ENCODE measurements around the gene BACH2. TPM values are rescaled to one million over a fixed set of nuclear protein-coding genes. Genes with fewer than 3 reads are reported as not detected.
"Not testable (repeated sequence)": the region's sequence is repeated elsewhere in the genome, so short reads cannot be mapped to it uniquely, and the experiment has no call there.

Gene BACH2
- total RNA-seq, 1 experiment from 2014 or later = 0.15 TPM

DNA sequence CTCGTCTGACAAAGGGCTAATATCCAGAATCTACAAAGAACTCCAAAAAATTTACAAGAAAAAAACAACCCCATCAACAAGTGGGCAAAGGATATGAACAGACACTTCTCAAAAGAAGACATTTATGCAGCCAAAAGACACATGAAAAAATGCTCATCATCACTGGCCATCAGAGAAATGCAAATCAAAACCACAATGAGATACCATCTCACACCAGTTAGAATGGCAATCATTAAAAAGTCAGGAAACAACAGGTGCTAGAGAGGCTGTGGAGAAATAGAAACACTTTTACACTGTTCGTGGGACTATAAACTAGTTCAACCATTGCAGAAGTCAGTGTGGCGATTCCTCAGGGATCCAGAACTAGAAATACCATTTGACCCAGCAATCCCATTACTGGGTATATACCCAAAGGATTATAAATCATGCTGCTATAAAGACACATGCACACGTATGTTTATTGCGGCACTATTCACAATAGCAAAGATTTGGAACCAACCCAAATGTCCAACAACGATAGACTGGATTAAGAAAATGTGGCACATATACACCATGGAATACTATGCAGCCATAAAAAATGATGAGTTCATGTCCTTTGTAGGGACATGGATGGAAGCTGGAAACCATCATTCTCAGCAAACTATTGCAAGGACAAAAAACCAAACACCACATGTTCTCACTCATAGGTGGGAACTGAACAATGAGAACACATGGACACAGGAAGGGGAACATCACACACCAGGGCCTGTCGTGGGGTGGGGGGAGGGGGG, 130.3 kb downstream of the BACH2 start:
- not testable (repeated sequence) for DNase-seq (ENCODE audit: extremely low read depth, low read depth)

DNA sequence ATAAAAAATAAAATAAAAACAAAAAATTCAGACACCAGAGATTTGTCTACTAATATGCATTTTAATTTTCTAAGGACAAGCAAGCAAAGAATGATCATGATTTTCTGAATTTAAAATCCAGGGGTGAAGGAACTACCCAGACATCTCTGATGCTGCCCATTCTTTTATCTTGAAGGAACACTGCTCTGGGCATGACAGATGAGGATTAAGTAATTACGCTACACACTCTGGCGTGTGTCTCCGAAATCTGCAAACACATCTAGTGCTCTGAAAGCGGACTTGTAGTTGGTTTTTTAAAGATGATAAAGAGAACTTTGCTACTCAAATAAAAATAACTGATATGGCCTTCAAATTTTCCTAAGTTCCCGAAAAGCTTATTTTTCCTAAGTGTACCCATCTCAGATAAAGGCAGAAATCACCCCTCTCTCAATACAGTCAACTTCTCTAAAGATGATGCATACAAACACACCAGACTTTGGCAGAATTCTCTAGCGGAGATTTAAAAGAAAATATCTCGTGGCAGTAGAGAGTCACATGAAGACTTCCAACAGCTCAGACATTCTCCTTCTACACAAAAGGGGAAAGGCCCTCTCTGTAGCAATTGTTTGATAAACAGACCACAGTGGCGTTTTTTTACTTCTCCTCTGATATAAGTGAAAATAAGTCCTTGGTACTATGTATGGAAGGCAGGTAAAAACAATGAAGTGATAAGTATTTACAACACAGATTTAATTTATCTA, 133.8 kb downstream of the BACH2 start:
- DNase-seq (ENCODE audit: extremely low read depth, low read depth) = no peak

DNA sequence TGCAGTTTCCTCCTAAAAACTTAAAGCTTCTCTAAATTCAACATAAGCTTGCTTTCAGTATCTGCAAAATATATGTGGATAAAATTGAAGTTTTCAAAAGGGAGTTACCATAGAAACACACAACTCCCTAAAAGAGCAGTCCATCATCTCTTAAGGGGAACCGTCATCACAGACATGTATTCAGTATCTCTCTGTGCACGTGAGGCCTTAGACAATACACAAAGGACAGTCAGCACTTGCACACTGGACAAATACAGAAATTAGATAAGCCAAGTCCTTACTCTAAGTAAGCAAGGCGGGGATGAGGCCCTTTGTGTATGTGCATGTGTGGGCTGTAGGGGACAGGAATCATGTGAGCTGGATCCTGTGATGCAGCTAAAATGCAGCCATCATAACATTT, 136.6 kb downstream of the BACH2 start:
- no peak for DNase-seq (ENCODE audit: extremely low read depth, low read depth)

DNA sequence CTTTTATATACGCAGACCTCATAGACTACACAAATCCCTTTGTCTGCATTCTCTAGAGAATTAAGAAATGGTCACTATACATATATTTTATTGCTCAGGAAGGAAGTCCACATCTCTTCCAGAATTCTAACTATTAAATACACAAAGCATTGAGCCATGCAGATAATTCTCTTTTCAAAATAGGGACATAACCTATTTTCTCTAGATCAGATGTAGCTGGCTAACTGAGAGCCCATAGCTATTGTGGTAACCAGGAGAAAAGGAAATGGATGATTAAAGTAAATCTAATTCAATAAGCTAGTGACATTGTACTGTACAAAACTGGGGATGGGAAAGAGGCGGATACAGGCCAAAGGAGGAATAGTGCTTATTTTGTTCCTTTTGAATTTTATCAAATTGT, 137.2 kb downstream of the BACH2 start:
- no peak for DNase-seq (ENCODE audit: extremely low read depth, low read depth)

DNA sequence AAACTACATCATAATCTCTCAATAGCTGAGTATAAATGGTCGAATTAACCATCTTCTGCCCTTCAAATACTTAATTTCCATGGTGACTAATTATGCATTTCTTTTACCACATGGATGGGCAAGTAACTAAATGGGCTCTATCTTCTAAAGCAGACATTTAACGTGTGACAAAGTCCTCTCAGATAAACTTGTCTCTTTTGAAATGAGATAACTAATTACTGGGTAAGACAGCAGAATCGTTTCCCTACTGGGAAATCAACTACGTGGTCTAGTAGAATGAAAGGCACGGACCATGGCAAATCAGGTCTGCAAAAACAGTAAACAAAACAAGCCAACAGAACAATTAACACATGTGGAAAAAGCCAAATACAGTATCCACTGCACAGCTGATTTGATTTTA, 137.7 kb downstream of the BACH2 start:
- no peak for DNase-seq (ENCODE audit: extremely low read depth, low read depth)

DNA sequence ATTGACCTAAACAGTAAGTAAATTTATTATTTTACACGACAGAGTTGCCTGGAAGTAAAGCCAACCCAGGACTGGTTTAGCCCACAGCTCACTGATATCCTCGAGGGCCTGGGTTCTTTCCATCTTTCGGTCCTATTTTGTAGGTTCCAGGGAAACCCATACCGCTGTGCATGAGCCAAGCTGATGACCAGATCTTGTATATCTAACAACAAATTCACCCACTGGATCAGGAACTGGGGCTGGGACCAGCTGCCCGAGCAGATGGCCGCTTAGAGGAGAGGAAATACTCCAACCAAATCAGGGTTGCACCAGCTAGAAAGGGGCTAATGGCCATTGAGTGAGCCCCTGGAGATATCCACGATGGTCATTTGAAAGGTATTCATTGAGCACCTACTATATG, 139.2 kb downstream of the BACH2 start:
- no peak for DNase-seq (ENCODE audit: extremely low read depth, low read depth)

DNA sequence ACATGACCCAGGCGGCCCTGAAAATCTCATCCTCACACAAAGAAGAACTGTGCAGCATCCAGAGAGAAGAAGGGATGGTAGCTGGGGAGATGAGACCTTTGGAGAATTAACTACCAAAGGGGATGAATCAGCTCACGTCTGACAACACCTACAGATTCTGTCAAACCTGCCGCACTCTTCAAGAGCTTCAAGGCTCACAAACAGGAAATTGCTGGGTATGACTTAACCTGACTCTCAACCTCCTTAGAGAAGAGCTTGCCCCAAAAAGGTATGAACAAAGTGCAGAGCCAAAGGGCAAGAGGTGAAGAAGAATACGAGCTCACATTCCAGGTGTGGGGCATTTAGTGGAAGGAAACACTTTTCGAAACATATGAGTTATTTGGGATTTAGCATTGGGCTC, 139.8 kb downstream of the BACH2 start:
- DNase-seq (ENCODE audit: extremely low read depth, low read depth) = no peak

DNA sequence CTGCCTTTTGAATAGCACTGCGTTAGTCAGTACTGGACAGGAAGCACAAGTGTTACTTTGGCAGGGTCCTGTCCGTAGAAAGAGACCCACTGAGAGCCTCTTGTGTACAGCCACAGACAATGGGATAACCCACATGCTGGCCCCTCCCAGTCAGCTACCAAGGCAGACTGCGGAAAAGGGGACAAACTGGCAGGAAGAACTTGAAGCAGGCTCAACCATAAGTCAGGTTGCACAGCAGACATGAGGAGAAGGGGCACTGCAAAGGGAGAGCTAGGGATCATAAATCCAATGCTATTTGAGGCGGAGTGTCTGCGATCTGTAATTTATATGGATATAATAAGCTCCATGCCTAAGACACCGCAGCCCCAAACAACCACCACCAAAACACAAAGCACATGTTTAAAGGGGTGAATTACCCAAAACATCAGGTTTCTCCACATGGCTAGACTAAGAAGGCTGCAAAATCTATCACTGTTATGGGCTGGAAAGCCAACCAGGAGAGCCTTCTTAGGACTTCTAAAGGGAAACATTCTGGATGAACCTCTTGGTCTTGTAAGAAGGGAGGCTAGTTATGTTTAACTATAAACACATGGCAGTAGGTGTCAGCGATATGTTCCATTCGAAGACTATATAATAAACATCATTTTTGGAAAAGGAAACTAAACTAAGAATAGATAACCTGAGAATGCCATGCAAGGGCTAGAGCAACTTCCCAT, 141.7 kb downstream of the BACH2 start:
- no peak for DNase-seq (ENCODE audit: extremely low read depth, low read depth)

DNA sequence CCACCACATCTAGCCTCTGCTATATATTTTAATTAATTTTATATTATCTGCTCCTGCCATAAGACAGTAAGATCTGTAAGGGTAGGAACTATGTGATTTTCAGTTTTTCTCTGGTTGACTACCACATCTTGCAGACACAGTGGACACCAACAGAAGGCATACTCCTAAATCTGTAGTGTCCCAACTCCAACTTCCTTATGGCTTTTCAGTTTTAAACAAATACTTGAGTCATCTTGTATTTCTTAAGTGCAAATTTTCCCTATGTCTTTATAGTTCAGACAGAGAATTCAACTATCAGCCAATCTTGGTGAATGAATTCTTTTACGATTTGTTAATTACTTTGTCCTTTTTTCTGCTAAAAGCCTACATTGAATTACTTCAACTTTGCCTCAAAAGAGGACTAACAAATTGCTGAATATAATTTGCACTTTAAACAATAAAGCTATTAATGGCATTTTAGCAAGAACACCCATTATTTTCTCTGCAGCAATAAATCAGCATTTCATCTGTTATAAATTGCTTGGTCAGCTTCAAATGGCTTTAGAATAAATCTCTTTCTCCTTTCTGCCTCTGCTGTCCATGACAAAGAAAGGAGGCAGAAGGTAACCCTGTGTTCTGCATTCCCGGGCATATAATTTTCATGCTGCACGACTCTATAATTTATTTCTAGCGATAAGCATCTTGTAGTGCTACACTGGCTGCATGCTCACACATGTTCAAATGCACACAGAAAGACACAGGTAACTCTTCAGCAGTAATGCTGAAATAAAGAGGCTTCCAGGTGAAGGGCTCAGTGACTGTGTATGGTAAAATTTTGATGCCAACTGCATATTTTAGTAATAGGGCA, 144.8 kb downstream of the BACH2 start:
- DNase-seq (ENCODE audit: extremely low read depth, low read depth) = no peak

DNA sequence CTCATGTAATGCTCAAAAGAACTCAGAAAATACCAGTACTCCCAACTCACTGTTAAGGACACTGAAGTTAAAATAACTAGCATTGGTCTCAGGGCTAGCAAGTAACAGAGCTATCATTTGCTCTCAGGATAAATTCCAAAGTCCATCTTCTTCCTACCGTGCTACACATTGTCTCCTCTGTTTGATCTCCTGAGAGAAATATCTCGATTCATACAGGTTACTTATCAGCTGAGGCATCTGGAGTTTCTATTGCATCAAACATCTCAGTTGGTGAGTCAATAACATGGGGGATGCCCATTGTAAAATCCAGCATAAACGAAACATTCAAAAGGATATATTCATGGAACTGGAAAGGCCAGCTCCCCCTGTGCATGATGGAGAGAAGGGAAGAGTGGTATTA, 147.4 kb downstream of the BACH2 start:
- no peak for DNase-seq (ENCODE audit: extremely low read depth, low read depth)

DNA sequence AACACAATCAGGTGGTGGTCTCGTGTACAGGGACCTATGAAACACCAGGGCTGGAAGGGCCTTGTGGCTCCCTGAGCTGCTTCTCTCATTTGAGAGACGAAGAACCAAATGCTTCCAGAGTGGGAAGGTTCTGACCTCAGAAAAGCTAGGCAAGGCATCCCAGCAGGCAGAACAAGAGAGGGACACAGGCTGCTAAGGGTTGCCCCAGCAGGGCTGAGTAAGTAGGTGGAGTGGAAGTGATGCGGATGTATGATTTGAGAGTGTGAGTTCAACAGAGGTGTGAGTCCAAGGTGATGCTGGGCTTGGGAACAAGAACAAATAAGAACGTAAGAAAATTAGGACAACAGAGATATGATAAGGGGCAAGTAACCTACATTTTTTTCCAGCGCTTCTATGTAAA, 147.8 kb downstream of the BACH2 start:
- no peak for DNase-seq (ENCODE audit: extremely low read depth, low read depth)

DNA sequence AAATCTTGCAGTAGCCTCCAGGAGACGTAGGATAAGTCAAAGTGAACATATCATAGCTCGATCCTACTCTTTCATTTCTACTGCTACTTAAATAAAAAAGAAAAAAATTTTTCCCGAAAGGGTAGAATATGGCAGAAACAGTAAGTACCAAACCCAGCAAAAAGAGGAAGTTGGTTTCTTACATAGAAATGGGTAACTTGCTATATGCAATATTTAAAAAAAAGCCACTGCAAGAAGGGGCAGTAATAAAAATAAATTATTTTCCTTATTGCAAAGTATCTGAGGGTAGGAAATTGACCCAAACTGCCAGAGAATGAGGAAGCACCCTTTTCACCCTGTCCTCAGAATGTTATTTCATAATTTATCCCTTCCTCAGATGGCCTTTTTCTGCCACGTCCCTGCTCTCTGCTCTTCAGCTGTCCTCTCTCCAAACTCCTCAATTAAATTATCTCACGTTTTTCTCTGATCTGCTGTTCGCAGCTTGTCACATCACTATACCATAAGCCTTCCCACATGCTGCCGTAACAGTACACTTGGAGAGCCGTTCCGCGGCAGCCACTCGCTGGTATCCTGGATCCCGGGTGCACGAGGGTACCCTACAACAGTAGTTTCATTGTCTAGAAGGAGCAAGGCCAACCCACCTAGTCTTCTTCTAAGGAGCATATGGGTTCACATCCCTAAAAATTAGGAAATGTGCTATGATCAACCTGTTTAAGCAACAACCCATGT, 149.6 kb downstream of the BACH2 start:
- no peak for DNase-seq (ENCODE audit: extremely low read depth, low read depth)

DNA sequence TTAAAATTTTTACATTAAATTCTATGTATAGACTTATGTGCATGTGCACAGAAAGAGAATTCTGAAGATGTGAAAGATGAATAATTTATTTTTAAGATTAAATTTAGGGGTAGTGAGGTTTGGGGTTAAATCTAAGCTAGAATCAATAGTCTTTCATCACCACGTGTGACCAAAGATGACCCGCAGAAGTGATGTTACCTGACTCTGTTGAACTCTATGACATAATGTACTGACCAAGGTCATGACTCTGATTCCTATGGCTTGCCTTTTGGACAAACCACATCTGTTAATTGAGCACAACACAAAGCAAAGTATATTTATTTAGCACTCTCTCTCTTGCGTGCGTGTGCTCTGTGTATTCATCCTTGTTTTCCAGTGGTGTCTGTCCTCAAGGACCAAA, 150.6 kb downstream of the BACH2 start:
- DNase-seq (ENCODE audit: extremely low read depth, low read depth) = no peak

DNA sequence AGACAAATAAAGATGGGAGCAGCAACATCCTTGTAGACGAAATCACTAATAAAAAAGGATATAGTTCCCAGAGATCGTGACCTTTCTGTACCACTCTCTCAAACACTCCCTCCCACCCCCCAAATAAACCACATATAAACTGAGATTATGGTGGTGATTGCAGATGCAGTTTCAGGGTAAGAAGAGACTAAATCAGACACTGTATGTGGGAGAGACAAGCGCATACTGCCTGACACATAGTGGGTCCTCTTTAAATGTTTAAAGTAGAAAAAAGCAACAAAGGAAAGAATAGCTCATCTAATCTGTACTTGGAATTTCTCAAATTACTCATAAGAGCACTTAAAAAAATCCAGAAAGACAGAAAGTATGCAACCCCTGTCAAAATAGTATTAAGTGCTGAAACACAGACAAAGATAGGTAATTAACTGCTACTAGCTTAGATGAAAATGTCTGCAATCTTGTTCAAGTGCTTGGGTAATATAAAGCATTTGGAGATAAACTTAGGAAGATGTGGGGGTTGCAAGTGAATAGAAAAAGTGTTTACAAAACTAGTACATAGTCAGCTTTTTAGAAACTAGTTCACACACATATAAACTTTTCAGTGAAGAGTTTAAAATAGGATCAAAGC, 151.6 kb downstream of the BACH2 start:
- DNase-seq (ENCODE audit: extremely low read depth, low read depth) = no peak

DNA sequence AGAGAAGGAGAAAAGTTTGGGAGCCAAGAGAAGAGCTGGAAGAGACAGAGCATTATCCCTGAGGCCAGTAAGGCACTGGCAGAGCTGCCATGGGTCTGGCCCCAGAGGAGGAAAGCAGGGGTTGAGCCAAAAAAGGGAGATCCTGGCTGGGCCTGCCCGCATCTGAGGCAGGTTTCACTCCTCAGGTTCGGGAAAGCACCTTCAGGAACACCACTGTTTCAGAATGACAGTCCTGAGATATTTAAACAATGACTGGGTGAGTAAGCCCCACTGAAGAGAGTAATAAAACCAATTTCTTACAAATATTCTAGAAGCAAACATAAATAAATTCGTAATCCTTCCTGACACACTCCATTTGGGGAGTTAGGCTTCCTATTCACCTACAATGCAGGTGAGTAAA, 152.2 kb downstream of the BACH2 start:
- no peak for DNase-seq (ENCODE audit: extremely low read depth, low read depth)

DNA sequence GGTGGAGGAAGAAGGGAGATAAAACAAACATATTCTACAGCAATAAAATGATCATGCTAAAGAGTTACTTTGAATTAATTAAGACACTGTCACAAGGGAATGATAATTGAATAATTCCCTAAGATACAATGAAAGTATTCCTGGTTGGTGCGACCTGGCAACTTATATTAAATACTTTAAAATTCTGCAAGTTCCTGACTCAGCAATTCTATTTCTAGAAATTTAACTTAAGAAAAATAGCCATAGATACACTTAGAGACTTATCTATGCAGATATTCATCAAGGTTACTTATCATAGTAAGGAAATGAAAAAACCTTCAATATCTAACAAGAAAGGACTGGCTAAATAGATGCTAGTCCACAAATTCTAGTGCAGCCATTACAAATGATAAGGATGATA, 156.0 kb downstream of the BACH2 start:
- DNase-seq (ENCODE audit: extremely low read depth, low read depth) = no peak

DNA sequence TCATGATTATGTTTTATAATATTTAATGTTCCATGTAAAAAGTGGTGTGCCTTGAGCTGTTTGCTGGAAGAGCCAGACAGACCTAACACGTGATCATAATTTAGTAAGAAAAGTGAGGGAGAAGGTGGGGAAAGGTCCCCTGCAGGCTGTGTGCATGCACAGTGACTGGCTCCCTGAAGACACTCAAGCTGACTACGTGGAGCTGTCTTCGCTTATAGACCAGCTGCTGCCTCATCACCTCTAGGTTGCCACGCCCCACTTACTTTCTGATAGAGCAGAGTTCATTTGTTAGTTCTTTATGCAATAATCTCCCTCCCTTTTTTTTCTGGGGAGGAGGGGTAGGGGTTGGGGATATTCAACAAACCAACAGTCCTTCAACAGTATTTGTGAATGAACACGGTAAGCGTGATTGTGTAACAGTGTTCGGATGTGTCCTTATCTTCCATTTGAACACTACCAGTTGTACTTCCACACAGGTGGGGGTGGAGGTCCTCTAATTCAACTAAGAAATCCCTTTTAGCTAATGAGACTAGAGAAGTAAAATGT, 157.3 kb downstream of the BACH2 start:
- DNase-seq (ENCODE audit: extremely low read depth, low read depth) = no peak

DNA sequence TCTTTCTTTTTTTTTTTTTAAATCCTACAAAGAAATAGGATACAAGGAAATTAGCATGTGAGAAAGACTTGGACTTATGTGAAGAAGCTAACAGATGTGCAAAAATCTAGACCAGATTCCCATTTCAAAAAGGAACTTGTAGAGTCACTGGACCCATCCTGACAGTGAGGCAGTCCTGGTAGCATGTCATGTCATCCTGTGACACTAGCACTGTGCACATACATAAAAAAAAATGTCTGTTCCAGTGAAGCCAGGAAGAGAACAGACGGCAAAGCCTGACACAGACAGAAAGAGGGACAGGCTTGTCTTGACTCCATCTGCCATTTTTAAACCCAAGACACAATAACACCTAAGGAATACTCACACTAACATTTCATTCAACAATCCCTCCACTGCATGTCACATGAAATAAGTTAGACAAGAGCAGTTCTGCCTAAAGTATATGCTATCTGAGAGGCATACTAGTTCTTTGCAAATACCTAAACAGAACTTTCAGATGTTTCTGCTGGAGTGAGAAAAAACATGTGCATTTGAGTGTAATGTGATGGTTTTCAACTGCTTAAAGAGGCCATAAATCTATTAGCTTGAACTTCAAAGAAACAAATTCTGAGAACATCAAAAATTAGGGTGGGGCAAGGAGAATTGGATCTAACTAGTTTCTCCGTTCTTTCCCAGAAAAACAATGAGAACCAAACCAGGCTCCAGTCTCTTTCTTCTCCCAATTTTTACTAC, 159.6 kb downstream of the BACH2 start:
- DNase-seq (ENCODE audit: extremely low read depth, low read depth) = no peak

DNA sequence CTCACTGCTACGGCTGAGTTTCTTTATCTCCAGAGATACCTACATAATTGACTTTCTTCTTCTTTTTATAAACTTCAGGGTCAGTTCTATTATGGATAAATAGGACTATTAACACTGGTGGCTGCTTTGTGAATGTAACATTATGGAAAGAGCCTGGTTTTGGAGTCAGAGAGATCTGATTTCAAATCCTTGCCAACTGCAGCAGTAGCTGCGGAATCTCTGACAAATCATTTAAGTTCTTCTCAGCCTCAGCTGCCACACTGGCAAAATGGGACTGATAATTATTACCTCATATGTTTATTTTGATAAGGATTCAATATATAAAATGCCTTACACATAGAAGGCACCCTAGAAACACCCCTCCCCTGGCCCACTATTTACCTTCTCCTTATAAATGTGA, 160.5 kb downstream of the BACH2 start:
- DNase-seq (ENCODE audit: extremely low read depth, low read depth) = no peak
